ENCODE results near the gene OR4M1.
"Not testable (repeated sequence)": the region's sequence is repeated elsewhere in the genome, so short reads cannot be mapped to it uniquely, and the experiment has no call there.

The OR4M1 gene

DNA sequence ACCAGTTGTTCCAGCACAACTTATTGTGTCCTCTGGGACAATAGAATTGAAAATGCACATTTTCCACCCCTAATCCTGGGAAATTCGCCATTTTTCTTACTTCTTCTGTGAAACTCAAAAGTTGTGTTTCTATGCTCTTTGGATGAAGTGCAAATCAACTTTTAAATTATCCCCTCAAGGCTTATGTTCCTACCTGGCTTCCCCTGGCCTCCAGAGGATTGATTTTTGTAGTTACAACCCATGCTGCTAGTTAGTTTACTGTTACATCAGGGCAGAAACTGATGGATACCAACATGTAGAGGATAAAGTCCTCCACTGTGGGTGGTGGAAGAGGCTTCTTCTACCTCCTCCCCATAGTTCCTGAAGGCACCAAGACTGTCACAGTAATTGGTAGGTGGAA is at the start of gene OR4M1:
Gene OR4M1 (plus strand): TSS at position 301 of the 400 bp plus-strand sequence. CDS start 6,819 bp downstream, outside the sequence.
- not testable (repeated sequence) for DNase-seq

DNA sequence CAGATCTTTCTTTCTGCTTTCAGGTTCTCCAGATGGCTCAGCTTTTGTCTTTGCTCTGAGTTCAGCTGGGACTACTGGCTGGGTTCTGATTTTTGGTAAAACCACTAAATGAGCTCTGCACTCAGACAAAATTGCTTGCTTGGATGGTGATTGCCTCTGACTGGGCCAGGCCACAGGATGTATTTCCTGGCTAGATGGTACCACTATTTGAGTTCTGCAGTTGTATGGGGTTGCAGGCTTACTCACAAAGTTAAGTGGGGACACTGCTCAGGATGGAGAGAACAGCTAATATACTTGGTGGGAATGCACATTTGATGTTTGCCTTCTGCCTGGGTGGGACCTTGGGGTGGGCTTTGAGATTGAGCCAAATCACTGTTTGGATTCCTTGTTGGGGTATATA is 43.9 kb upstream of the OR4M1 start:
- no peak for DNase-seq

- no peak for DNase-seq
Observed at GRCh38 chr14:19729763-19730162, 43.5 kb upstream of the OR4M1 start.

GRCh38 chr14:19733893-19734292 is 39.4 kb upstream of the OR4M1 start:
- not testable (repeated sequence) for DNase-seq

DNA sequence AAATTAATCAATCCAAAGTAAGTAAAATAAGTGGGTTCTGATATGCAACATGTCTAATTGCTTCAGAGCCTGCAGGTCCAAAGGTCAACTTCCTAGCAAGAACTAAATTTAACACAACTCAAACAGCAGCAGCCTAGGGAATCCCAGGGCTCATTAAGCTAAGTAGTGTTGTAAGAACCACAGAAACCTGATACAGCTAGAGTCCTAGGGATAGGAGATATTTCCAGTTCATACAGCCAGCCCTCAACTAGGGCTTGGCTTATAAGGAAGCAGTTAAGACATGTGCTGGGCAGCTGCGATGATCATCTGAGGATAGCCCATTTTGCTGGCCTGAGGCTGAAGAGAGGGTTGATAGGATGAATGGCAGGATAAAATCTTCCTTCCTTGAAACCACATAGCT is 30.0 kb upstream of the OR4M1 start, which contains the start of gene OR4Q3:
Gene OR4Q3 (plus strand): TSS at position 316 of the 400 bp plus-strand sequence.
- no peak for DNase-seq

- DNase-seq: not testable (repeated sequence)
Observed at GRCh38 chr14:19752316-19752715, 21.0 kb upstream of the OR4M1 start.

GRCh38 chr14:19754172-19754571 is 19.1 kb upstream of the OR4M1 start:
- no peak for DNase-seq

DNA sequence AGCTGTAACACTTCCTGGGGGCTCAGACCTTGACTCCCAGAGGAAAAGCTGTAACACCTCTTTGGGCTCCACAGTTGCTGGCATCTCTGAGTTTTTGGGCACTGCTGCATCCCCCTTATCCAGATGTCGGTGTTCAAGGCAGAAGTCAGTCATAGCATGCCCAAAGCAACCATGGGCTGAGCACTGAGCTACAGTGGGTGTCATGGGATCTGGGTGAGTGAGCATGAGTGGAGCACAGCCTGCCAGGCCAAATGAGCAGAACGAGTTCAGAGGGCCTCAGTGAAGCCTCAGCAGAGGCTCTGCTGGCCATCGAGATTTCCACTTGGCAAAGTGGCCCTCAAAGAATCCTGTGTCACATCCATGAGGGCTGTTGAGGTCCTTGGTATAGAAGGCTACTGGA is 1.8 kb upstream of the OR4M1 start:
- DNase-seq: not testable (repeated sequence)

DNA sequence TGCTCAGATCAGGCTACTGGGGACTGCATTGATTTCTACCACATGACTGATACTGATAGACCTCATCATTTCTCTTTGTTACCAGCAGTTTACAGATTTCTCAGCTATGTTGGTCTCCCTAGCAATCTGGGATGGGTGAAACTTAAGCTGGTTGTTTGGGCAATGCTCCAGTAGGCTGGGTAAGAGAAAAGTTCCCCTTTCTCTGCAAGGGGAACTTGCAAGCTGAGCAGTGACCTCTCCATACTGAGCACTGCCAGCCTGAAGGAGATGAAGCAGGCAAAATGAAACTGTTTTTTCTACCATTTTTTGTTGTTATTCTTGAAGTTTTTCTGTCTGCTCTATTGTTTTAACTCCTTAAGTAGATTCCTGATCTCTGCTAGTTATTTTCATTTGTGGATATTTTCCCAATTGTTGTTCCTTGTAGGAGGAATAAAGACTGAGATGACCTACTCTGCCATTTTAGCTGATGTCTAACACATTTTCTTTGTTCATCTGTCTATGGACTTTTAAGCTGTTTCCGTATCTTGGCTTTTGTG is 1.3 kb upstream of the OR4M1 start:
- no peak for DNase-seq

DNA sequence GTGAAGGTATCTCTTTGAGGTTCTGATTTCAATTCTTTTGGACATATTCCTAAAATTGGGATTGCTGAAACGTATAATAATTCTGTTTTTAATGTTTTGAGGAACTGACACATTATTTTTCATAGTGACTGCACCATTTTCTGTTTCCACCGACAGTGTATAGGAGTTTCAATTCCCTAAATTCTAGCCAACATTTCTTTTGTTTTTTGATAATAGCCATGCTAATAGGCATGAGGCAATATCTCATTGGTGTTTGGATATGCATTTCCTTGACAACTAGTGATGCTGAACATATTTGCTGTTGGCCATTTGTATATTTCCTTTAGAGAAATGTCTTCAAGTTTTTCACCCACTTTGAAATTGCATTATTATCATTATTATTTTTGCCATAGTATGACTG is 850 bp upstream of the OR4M1 start:
- not testable (repeated sequence) for DNase-seq

DNA sequence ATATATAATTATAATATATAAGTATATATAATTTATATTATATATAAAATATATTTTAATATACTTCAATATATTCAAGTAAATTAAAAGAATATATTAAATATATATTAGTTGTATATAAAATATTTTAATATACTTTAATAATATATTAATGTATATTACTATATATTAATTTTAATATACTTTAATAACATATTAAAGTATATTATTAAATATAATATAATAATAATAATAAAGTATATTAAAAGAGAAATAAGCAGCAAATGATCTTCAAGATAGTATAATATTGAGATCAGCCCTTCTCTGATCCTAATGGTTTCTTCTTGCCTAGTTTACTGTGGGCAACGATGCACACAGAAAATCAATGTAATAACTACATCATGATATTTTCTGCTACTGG is 2.3 kb downstream of the OR4M1 start:
- no peak for DNase-seq

DNA sequence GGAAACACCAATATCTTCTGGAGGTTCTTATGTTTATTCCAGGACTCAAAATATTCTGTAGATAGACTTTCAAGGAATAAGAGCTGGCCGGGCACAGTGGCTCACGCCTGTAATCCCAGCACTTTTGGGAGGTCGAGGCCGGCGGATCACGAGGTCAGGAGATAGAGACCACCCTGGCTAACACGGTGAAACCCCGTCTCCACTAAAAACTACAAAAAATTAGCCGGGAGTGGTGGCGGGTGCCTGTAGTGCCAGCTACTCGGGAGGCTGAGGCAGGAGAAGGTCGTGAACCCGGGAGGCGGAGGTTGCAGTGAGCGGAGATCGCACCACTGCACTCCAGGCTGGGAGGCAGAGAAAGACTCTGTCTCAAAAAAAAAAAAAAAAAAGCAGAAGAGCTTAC is 12.5 kb downstream of the OR4M1 start:
- DNase-seq: not testable (repeated sequence)

DNA sequence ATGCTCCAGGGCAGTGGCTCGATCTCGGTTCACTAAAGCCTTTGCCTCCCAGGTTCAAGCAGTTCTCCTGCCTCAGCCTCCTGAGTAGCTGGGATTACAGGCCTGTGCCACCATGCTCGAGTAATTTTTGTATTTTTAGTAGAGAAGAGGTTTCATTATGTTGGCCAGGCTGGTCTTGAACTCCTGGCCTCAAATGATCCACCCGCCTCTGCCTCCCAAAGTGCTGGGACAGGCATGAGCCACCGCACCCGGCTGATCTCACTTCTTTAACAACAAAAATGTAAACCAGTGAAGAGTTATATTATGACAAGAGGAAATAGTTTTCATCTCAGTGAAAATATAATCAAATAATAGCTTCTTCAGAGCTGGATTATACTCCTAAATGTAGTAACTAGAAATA is 14.0 kb downstream of the OR4M1 start:
- not testable (repeated sequence) for DNase-seq

- DNase-seq: not testable (repeated sequence)
Observed at GRCh38 chr14:19788150-19788549, 14.8 kb downstream of the OR4M1 start.

GRCh38 chr14:19796520-19797108 is 23.3 kb downstream of the OR4M1 start:
- not testable (repeated sequence) for DNase-seq

DNA sequence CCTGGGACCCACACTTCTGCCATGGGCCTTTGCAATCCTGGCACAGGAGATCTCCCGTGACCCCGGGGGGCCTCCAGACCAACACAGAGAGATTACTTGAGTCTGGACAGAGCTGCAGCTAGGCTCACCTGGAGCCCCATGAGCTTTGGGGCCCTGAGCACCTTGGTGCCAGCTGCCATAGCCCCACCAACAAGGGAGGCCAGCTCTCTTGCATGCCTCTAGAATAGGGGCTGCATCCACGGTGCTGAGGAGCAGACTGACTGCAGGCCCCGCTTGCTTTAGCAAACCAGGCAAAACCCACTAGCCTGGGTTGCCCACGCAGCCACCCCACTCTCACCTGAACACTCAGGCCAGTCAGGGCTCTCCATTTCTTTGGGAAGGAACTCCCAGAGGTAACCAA is 26.6 kb downstream of the OR4M1 start:
- DNase-seq: no peak

GRCh38 chr14:19800282-19801117 is 27.2 kb downstream of the OR4M1 start:
- DNase-seq: no peak

DNA sequence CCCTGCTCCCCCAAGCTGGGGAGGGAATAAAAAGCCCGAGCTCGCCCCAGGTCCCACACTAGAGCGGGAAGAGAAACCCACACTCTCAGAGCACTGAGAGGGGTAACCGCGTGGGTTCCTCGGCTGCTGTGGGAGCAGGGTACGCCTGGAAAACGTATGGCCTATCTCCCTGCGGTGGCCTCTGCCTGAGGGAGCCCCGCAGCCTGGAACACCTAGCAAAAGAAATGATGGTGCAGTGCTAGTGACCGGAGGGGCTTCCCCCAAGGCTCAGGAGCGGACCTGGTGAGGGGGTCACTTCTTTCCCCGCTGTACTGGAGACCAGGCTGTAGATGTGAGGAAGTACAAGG is 27.8 kb downstream of the OR4M1 start:
- DNase-seq: no peak

- not testable (repeated sequence) for DNase-seq
Observed at GRCh38 chr14:19803470-19803869, 30.2 kb downstream of the OR4M1 start, which contains the start of gene OR4N2. Gene OR4N2 (plus strand): TSS chr14:19803770. CDS start chr14:19827449, 23,679 bp downstream.

- not testable (repeated sequence) for DNase-seq
Observed at GRCh38 chr14:19813171-19813920, 40.0 kb downstream of the OR4M1 start.

- not testable (repeated sequence) for DNase-seq
Observed at GRCh38 chr14:19819879-19820278, 46.6 kb downstream of the OR4M1 start.

GRCh38 chr14:19821016-19821415 is 47.7 kb downstream of the OR4M1 start:
- not testable (repeated sequence) for DNase-seq

DNA sequence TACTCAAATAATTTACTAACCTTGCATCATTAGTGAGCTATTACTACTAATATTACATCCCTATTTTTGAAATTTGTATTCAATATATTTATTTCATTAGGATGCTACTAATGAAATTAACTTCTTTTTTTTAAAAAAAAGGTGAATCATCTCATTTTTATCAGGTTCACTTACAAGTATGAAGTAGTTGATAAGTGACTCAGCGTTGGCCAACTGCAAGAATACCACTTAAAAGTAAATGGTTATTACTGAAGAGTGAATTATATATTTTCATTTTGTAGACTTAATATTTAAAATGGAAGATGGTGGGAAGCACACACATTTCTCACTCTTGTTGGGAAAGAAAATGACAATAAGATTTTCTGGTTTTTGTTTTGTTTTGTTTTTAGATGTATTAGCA is 49.9 kb downstream of the OR4M1 start:
- no peak for DNase-seq

All from CD4-positive, alpha-beta T cell treated with Interleukin-10 for 1 hour (primary cell).